ENCODE results near the gene OXNAD1.

The OXNAD1 gene

GRCh38 chr3:16247282-16248061 lies 17.5 kb upstream of the OXNAD1 start:
- peak in 47 of 51 donors; percentile 3 to 89 (median 60) for DNase-seq

- no peak for DNase-seq
Measured at GRCh38 chr3:16248556-16248955, 16.5 kb upstream of the OXNAD1 start.

- DNase-seq: no peak
Measured at GRCh38 chr3:16249336-16249735, 15.7 kb upstream of the OXNAD1 start.

- DNase-seq: no peak
Measured at GRCh38 chr3:16249886-16250285, 15.1 kb upstream of the OXNAD1 start.

- DNase-seq: no peak
Measured at GRCh38 chr3:16251316-16252085, 13.5 kb upstream of the OXNAD1 start.

GRCh38 chr3:16252243-16252978 lies 12.6 kb upstream of the OXNAD1 start:
- DNase-seq: no peak

GRCh38 chr3:16252988-16253387 lies 12.0 kb upstream of the OXNAD1 start:
- DNase-seq: no peak

- DNase-seq: peak in 8 of 51 donors; percentile 6 to 40 (median 12)
Measured at GRCh38 chr3:16253601-16254000, 11.4 kb upstream of the OXNAD1 start.

- DNase-seq: no peak
Measured at GRCh38 chr3:16254916-16255315, 10.1 kb upstream of the OXNAD1 start.

GRCh38 chr3:16255326-16255725 lies 9.7 kb upstream of the OXNAD1 start:
- DNase-seq: no peak

GRCh38 chr3:16255726-16256125 lies 9.3 kb upstream of the OXNAD1 start:
- no peak for DNase-seq

- no peak for DNase-seq
Measured at GRCh38 chr3:16257309-16257708, 7.7 kb upstream of the OXNAD1 start.

GRCh38 chr3:16258177-16258576 lies 6.8 kb upstream of the OXNAD1 start:
- no peak for DNase-seq

GRCh38 chr3:16258866-16259265 lies 6.1 kb upstream of the OXNAD1 start:
- no peak for DNase-seq

GRCh38 chr3:16260046-16260445 lies 5.0 kb upstream of the OXNAD1 start:
- no peak for DNase-seq

- DNase-seq: no peak
Measured at GRCh38 chr3:16262174-16262573, 2.8 kb upstream of the OXNAD1 start.

- DNase-seq: peak in 1 of 51 donors; percentile 65
Measured at GRCh38 chr3:16264174-16264707, 771 bp upstream of the OXNAD1 start.

GRCh38 chr3:16265455-16265786 lies 409 bp downstream of the OXNAD1 start:
- no peak for DNase-seq

GRCh38 chr3:16266714-16267113 lies 1.7 kb downstream of the OXNAD1 start:
- DNase-seq: no peak

GRCh38 chr3:16270855-16271254 lies 5.8 kb downstream of the OXNAD1 start:
- no peak for DNase-seq

- no peak for DNase-seq
Measured at GRCh38 chr3:16272588-16272987, 7.6 kb downstream of the OXNAD1 start.

GRCh38 chr3:16273867-16274266 lies 8.9 kb downstream of the OXNAD1 start:
- no peak for DNase-seq
